Measurements from ENCODE around the gene TCF4.

The TCF4 gene

GRCh38 chr18:55289775-55290174, 298.2 kb downstream of the TCF4 start:
- no peak for DNase-seq (ENCODE audit: low spot score)

DNA sequence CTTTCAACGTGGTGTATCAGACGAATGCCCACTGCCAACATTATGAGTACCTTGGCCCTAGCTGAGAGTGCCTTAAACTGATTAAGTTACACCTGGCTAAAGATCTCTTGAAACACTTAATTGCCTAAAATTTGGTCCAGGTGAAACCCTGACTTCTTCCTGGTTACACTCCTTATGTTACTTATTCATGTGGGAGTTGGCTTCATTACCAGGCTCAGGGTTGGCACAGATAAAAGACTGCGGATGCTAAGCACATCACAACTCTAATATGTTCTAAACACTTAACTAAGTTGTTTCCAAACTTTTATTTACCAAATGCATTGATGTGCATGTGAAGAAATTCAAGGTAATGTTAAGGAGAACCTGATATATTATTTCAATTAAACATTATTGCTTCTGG, 298.9 kb downstream of the TCF4 start:
- DNase-seq (ENCODE audit: low spot score), result no peak

DNA sequence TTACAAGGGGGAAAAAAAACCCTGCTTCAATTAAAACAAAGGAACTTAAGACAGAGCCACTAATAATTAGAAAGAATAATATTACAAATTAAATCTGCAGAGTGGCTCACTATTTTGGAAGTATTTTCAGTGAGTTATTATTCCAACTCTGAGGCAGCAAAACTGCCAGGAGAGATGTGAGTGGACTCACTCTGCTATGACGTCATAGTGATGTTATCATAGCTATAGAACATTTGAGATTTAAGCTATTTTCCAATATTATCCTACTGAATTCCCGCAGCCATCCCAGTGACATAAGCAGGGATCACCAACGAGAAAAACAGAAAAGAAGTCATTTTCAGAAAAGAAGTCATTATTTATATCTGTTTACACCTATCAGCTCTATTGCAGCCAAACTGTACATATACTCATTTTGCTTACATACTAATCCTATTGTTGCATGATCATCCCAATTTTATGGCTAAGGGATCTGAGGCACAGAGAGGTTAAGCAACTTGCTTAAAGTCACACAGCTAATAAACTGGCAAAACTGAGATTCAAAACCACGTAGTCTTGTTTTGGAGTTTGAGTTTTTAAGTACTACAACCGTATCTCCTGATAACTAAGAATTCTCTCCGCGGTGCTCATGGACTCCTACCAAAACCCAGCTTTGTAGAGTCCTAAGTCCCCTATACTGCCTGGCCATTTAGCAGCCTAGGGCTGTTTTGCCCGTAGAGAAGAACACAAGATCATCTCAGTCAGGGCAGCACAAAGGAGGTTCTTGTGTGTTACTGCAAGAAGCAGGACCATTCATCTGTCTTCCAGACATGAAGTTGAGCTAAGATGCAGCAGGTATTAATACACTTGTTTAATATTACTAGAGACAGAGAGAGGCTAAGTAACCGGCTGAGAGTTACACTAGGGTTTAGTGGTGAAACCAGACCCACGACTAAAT, 299.8 kb downstream of the TCF4 start:
- no peak for DNase-seq (ENCODE audit: low spot score)

DNA sequence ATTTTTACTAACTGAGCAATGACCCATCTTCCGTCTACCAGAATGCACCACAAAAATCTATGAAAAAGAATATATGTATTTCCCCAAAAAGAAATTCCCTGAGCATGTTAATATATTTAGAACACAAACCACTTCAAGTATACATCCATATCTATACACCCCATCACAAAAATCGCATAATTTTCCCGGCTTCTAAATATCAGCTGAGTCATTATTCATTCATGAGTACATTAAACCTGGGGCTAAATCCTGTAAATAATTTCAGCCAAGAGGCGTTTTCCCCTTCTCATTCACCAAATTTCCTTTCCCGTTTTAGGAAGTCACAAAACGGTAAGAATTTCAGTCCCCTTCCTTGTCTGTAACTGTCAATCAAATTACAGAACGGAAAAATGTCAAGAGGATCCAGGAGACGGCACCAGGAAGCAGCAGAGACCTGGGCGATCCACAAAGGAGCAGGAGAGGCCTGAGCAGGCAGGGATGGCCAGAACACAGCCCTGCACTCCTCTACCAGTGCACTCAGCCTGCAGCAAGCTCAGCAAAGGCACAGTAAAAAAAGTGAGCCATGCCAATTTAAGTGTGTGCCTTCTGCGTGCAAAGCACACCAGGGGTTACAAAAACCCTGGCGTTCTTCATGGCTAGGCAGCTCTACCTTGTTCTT, 300.7 kb downstream of the TCF4 start:
- no peak for DNase-seq (ENCODE audit: low spot score)

DNA sequence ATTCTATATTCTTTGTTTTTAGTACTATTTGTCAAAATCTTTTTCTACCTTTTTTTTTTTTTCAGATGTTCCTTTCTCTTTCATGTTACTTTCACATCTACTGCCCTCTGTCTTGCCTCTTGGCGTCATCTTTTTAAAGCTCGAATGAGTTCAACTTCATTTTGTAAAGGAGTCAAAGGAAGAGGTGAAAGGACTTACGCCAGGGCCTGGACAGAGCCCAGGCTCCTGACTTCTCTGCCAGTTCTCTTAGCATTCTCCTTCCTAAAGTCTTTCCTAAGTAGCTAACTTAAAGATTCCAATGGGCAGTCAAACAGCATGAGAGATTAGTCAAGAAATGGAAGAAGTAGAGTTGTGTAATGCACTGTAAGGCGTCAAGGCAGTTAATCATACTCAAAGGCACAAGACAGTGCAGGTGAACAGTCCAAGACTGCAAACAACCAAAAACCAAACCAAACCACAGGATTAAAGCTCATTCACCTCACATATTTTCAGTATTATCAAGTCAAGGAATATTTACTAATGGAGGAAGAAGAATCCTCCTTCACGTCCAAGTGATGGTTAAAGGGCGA, 301.7 kb downstream of the TCF4 start:
- DNase-seq (ENCODE audit: low spot score), result no peak

GRCh38 chr18:55284614-55285013, 303.4 kb downstream of the TCF4 start:
- DNase-seq (ENCODE audit: low spot score), result no peak

GRCh38 chr18:55283309-55283708, 304.7 kb downstream of the TCF4 start:
- no peak for DNase-seq (ENCODE audit: low spot score)

DNA sequence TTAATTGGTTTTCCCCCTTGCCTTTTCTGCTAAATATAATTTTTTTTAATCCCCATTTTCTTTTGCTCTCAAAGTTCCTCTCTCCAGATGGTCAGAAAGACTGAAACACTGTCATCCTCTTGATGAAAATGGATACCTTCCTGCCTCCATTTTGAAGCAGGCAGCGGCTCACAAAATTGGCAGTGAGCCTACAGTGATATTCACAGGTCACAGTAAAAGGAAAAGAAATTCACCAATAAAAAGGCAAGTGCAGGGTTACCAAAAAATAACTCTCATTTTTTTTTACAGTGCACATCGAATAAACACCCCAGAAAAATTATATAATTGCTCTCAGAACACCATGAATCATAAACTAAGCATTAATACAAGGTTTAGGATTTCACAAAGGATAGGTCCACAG, 307.5 kb downstream of the TCF4 start:
- no peak for DNase-seq (ENCODE audit: low spot score)

DNA sequence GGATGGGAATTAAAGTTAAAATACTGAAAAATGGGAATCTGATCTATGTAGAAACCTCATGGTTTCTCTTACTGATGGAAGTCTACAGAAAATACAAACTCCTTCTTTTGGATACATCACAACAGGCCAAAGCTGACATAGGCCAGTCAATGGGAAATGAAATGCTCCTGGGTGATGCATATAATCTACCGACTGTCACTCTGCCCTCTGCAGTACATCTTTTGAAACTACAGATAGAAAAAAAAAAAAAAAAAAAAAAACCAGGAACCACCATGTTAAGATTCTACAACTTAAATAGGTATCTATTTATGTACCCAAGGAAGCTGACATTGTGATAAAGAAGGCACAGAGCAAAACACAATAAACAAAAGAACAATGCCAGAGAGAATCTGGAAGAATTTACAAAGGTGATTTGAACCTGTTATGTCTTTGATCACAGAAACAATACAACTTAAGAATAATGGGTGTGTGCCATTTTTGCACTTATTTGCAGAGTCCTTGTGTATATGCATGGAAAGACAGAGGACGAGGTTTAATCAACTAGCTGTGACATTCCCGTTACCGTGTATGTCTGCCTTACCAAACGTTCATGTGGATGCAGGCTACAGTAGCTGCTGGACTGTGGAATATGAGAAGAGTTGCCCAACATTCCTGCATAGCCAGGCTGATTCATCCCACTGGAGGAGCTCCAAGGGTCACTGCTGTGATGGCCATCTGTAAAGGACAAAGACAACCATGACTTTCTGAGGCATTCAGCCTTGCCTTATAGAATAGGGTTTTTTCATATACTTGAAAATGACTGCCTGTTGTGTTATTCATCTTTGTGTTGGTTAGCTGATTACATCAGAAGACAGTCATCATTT, 312.7 kb downstream of the TCF4 start:
- peak; percentile 34 for DNase-seq (ENCODE audit: low spot score)

DNA sequence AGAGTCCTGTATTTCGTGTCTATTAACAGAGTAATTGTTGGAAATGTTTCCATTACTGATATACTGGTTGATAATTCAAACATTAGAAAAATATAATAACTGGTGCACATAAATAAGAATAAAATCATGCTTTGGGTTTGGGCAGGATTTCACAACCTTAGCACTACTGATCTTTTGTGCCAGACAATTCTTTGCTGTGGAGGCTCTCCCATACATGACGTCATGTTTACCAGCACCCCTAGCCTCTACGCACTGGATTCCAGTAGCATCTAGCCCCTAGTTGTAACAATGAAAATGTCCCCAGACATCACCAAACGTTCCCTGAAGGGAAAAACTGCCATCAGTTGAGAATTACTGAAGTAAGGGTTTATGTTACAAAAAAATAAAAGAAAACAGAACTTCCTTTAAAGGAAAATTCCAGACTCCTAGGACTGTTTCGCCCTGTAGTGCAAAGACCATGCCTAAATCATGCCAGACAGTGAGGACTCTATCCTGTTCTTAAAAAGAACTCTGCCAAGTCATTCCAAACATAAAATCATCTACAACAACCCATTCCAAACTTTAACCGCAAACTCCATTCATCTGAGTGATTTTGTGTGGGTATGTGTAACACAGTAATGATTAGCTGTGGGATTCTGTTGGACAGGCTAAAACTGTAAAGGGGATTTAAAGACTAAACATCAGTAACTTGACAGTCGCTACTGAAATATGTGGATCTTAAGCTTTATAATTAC, 315.3 kb downstream of the TCF4 start:
- no peak for DNase-seq (ENCODE audit: low spot score)

- DNase-seq (ENCODE audit: low spot score), result no peak
These were observed 318.4 kb downstream of the TCF4 start for GRCh38 chr18:55269622-55270021.

GRCh38 chr18:55268628-55269275, 319.2 kb downstream of the TCF4 start:
- DNase-seq (ENCODE audit: low spot score), result no peak

DNA sequence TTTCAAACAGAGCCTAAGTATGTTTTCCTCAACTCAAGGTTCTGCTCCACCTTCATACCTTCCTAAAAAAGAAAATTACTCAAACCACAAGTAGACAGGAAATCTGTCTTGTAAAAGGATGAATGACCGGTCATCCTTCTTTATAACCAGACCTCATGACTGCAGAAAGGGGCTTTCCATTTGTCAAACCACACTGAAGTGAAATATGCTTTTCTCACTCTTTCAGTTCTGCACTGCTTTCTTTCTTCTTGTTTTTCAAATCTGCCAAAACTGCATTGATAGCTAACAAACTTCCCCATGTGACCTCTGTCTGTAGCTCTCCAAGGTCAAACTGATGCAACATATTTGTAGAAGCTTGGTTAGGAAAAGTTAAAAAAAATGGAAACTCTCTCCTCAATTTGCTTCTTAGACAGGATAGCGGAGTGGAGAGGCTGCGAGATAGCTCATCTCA, 319.8 kb downstream of the TCF4 start:
- no peak for DNase-seq (ENCODE audit: low spot score)

- no peak for DNase-seq (ENCODE audit: low spot score)
These were observed 321.0 kb downstream of the TCF4 start for GRCh38 chr18:55266981-55267380.

DNA sequence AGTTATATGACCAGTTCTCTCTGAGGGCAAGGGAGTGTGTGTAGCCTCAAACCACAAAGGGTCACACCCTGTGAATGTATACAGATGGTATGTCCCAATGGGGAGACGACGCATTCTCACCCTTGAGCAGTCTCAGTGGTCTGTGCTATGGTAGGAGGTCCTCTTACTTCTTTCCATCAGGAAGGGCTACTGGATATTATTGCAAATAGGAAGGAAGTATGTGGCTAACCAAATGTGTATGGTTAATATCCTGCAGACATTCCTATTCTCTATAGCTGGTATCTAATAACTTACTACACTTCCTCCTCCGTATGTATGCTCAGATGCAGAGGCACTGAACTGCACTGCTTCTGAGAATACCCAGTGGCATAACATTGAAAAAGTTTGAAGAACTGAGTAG, 322.0 kb downstream of the TCF4 start:
- DNase-seq (ENCODE audit: low spot score), result no peak

DNA sequence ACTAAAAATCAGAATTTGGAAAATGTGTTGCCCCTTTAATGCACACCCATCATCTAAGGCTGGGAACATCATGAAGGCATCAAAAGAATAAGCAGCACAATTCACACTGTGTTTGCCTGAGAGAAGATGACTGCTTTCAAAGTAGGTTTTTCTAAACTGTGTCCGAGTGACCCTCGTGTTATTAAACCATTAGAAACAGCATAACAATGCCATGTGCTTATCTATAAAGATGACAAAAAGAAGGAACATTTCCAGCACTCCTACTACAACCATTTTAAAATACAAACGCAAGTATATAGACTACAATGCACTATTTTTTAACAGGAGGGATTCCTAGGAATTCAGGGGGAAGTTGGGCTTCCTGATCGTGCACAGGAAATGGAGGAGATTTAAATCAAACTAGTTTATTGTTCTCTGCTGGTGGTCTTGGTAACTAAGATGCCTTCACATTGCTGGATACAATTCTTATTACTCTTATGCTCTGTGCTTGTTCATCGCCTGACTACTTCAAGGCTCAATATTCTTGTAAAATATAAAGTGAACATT, 322.8 kb downstream of the TCF4 start:
- no peak for DNase-seq (ENCODE audit: low spot score)

- peak; percentile 32 for DNase-seq (ENCODE audit: low spot score)
These were observed 323.9 kb downstream of the TCF4 start for GRCh38 chr18:55264108-55264507.

DNA sequence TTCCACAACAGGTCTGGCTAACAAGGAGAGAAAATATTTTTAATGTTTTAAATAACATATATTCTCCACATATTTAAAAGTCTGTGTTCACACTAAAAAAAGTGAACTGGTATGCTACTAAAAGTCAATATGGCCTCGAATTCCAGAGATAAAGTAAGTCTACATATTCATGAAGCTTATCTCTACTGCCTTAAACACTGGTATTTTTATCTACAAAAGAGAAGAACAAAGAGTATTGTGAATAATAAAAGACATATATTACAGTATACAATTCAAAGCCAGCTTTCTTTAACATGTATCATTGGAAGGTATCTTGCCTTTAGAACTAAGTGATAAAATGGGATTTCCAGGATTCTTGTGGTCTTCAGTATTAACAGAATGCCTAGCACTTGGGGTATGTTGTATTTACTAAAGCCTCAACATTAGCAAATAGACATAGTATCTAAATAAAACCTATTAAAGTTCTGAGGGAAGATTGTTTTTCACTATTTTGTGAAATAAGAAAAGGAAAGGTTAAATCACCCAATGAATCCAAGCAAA, 325.9 kb downstream of the TCF4 start:
- DNase-seq (ENCODE audit: low spot score), result no peak

GRCh38 chr18:55261253-55261652, 326.7 kb downstream of the TCF4 start:
- DNase-seq (ENCODE audit: low spot score), result no peak

DNA sequence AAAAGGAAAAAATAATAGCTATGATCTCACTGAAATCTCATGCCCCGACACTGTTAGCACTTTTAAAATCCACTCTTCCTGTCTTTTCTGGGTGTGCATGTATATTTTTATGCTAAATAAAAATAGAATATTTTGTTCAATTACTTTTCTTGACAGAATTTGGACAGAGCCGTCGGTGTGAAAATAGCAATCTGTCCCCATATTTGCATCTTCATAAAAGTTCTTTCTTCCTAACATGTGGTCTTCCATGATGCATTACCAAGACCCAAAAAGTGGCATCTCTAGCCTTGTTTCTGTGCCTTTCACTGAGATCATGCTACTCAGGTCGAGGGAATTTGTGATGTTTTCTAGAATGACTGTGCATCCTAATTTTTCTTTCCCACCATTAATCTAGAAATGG, 329.9 kb downstream of the TCF4 start:
- DNase-seq (ENCODE audit: low spot score), result no peak

Data from LoVo (cell line).